ENCODE measurements around the gene PCDHA3. TPM values are rescaled to one million over a fixed set of nuclear protein-coding genes. Genes with fewer than 3 reads are reported as not detected.

PCDHA3 gene
- total and polyA plus RNA-seq, 2 of the 4 experiments (the other 2 are of a cell fraction), result under 0.01 to 0.03 TPM

DNA sequence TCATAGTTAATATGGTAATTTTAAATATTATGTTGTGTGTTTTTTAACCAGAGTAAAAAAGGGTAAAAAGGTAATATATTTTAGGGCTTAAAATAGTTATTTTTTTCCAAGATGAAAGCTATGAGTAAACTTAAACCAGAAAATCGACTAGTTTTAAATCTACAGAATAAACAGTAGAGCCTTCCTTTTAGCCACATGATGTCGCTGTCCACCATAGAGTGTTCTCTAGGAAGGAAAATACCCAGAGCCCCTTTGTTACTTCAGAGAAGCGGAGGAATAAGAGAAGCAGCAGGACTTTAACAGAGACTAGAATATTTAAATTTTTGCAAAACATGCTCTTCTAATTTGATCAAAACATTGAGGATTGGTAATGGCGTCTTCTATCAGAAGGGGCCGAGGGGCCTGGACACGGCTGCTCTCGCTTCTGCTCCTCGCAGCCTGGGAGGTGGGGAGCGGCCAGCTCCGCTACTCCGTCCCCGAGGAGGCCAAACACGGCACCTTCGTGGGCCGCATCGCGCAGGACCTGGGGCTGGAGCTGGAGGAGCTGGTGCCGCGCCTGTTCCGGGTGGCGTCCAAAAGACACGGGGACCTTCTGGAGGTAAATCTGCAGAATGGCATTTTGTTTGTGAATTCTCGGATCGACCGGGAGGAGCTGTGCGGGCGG lies 6.1 kb upstream of the PCDHA3 start, which contains the start of gene PCDHA2:
PCDHA2 (plus strand) TSS at position 258 of the 664 bp plus-strand sequence.
- Histone ChIP-seq H3K4me2 (ENCODE audit: low read depth, low read length) (no peak within 1 kb of the TSS), H3K9me3 (ENCODE audit: control insufficient read depth, insufficient read depth, low read length) (peaks cover 14% of the 10 kb centered on the region), H2BK5ac (ENCODE audit: low read depth, low read length, poor library complexity, severe bottlenecking) (no peak within 1 kb of the TSS), H2BK120ac (ENCODE audit: low read depth, low read length) (no peak within 1 kb of the TSS), H2BK20ac (ENCODE audit: low read depth, low read length) (no peak within 1 kb of the TSS), H3K9me1 (ENCODE audit: insufficient read depth, low read length) (no peaks in the 10 kb centered on the region), H3K23ac (ENCODE audit: low read depth, low read length) (no peak within 1 kb of the TSS), H3K27ac (ENCODE audit: insufficient read depth, low read length) (no peak within 1 kb of the TSS), H3K27me3 (ENCODE audit: control insufficient read depth, insufficient read depth, low read length) (no peaks in the 10 kb centered on the region), H3K4me1 (ENCODE audit: control insufficient read depth, insufficient read depth, low read length) (no peaks in the 10 kb centered on the region), H2AK5ac (ENCODE audit: low read depth, low read length) (no peak within 1 kb of the TSS), H4K20me1 (ENCODE audit: insufficient read depth, low read length) (no peaks in the 10 kb centered on the region), H4K91ac (ENCODE audit: insufficient read depth, low read depth, low read length) (no peak within 1 kb of the TSS), H2AFZ (replicated peaks; ENCODE audit: low read length, poor library complexity) (no peak within 1 kb of the TSS), H3K4me3 (ENCODE audit: insufficient read depth, low read depth, low read length) (no peak within 1 kb of the TSS), H3K36me3 (ENCODE audit: control insufficient read depth, insufficient read depth, low read length) (no peaks in the 10 kb centered on the region), H3K9ac (ENCODE audit: low read depth, low read length) (no peak within 1 kb of the TSS), H4K8ac (ENCODE audit: low read depth in 2 of 2, low read length in 2 of 2) (no peak within 1 kb of the TSS), H2BK15ac (ENCODE audit: low read depth, low read length) (no peak within 1 kb of the TSS), H3K14ac (replicated peaks; ENCODE audit: low read depth, low read length) (no peak within 1 kb of the TSS), H3K4ac (ENCODE audit: low read depth, low read length) (no peak within 1 kb of the TSS), H3K56ac (ENCODE audit: extremely low read depth, insufficient read depth, low read length) (no peak within 1 kb of the TSS), H3K79me1 (ENCODE audit: low read depth in 1 of 2, low read length in 2 of 2) (no peaks in the 10 kb centered on the region), H2AK9ac (replicated peaks; ENCODE audit: low read depth, low read length, poor library complexity) (no peak within 1 kb of the TSS), H3K18ac (ENCODE audit: low read depth, low read length) (no peak within 1 kb of the TSS), H4K5ac (ENCODE audit: low read depth, low read length) (no peak within 1 kb of the TSS)
- intact Hi-C loops (cut with micrococcal nuclease) (no loop called here), in situ Hi-C loops (cut with MboI; ENCODE audit: low sequenced_read_pairs) (no loop called here), dilution Hi-C loops (cut with HindIII; ENCODE audit: low sequenced_read_pairs, unreplicated experiment) (no loop called here)
- no peak for DNase-seq
- TF ChIP-seq FOS (IDR thresholded peaks at IDR 0.05; ENCODE audit: low read depth, low read length) (no peak), BHLHE40 (IDR thresholded peaks at IDR 0.05; ENCODE audit: low read depth, low read length) (no peak), CTCF (conservative IDR thresholded peaks at IDR 0.05; ENCODE audit: low read depth, low read length) (no peak), CEBPB (IDR thresholded peaks at IDR 0.05; ENCODE audit: low read depth, low read length) (no peak), MAFK (IDR thresholded peaks at IDR 0.05; ENCODE audit: low read depth, low read length) (no peak), RCOR1 (IDR thresholded peaks at IDR 0.05; ENCODE audit: insufficient replicate concordance, low read length) (no peak), MXI1 (IDR thresholded peaks at IDR 0.05; ENCODE audit: borderline replicate concordance, low read depth, low read length) (no peak), MAZ (IDR thresholded peaks at IDR 0.05; ENCODE audit: borderline replicate concordance, low read depth, low read length) (no peak), RAD21 (IDR thresholded peaks at IDR 0.05; ENCODE audit: low read length) (no peak), POLR2A (IDR thresholded peaks at IDR 0.05; ENCODE audit: low read depth, low read length) (no peak)
- TF ChIP-seq, protein P1, sequence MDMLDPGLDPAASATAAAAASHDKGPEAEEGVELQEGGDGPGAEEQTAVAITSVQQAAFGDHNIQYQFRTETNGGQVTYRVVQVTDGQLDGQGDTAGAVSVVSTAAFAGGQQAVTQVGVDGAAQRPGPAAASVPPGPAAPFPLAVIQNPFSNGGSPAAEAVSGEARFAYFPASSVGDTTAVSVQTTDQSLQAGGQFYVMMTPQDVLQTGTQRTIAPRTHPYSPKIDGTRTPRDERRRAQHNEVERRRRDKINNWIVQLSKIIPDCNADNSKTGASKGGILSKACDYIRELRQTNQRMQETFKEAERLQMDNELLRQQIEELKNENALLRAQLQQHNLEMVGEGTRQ (IDR thresholded peaks at IDR 0.05; ENCODE audit: low read depth, low read length), result no peak
- WGBS, 2 experiments (ENCODE audit: extremely low coverage in 2 of 2, insufficient read length in 1 of 2), result 21% methylated on average over 10 of the region's 27 CpGs; no CpG with 5 or more reads in 1 of the 2 experiments
- ChIA-PET POLR2A (ENCODE audit: unreplicated experiment) (no interaction called here), CTCF (interaction anchor here (0.6 kb wide), 1 partner anchor 57 kb away, joined by 3 read pairs; no protein-coding TSS in a partner anchor)
- no peak for ATAC-seq (ENCODE audit: low read depth)
- BruUV-seq (replicated peaks), result no TSS peak

Data from IMR-90 (cell line).